ENCODE results near the gene ASAP2. TPM values are rescaled to one million over a fixed set of nuclear protein-coding genes. Genes with fewer than 3 reads are reported as not detected.

Gene ASAP2
- total RNA-seq, 1 experiment from 2014 or later = 25.2 TPM

- POLR2A ChIA-PET (ENCODE audit: unreplicated experiment) = no interaction called here
These were observed 68.2 kb downstream of the ASAP2 start for GRCh38 chr2:9274701-9275343.

GRCh38 chr2:9275399-9275798 lies 68.8 kb downstream of the ASAP2 start:
- TF ChIP-seq EZH2 (IDR thresholded peaks at IDR 0.05; ENCODE audit: low read length, unreplicated experiment) (no peak), CTCF (conservative IDR thresholded peaks at IDR 0.05; ENCODE audit: low read depth, low read length) (no peak), EZH2phosphoT487 (IDR thresholded peaks at IDR 0.05; ENCODE audit: borderline replicate concordance, low read length) (no peak)
- Histone ChIP-seq H3F3A (ENCODE audit: low read length, unreplicated experiment) (no peaks in the 10 kb centered on the region), H2AFZ (ENCODE audit: low read length) (no peak overlapping the region), H3K36me3 (ENCODE audit: low read depth, low read length) (peaks cover 3% of the 10 kb centered on the region; the same call in 1 of the 2 replicates), H3K4me2 (ENCODE audit: low read length) (no peak overlapping the region), H3K9ac (ENCODE audit: low read length) (no peak overlapping the region), H3K9me2 (replicated peaks; ENCODE audit: low read length) (no peaks in the 10 kb centered on the region), H3K9me3 (ENCODE audit: low read length) (0 out of 2 replicates have a peak, but pooled peaks cover 3% of the 10 kb centered on the region), H3K27ac (ENCODE audit: low read length) (peak overlapping the region; percentile 2; the same call in 1 of the 2 replicates), H4K20me1 (ENCODE audit: low read length) (no peaks in the 10 kb centered on the region), H3K27me3 (ENCODE audit: low read length) (no peaks in the 10 kb centered on the region), H3K4me1 (ENCODE audit: insufficient read depth, low read length) (peaks cover 26% of the 10 kb centered on the region), H3K4me3 (ENCODE audit: low read length) (no peak overlapping the region), H3K79me2 (ENCODE audit: low read length) (peaks cover 89% of the 10 kb centered on the region)
- DNase-seq (no peak), ATAC-seq (no peak)
- intact Hi-C loops (cut with micrococcal nuclease) = no loop called here
- POLR2A ChIA-PET (ENCODE audit: unreplicated experiment) = no interaction called here
- no TSS peak for BruUV-seq (replicated peaks)
- CTCF ChIA-PET = no interaction called here

More at GRCh38 chr2:9274701-9275343, 68.2 kb downstream of the ASAP2 start:
- Histone ChIP-seq H3K79me2 (ENCODE audit: low read length) (peaks cover 95% of the 10 kb centered on the region), H3K4me2 (ENCODE audit: low read length) (no peak overlapping the region), H3K27ac (ENCODE audit: low read length) (peak overlapping the region; percentile 60; the same call in 1 of the 2 replicates), H3F3A (ENCODE audit: low read length, unreplicated experiment) (no peaks in the 10 kb centered on the region), H3K27me3 (ENCODE audit: low read length) (no peaks in the 10 kb centered on the region), H3K9ac (ENCODE audit: low read length) (no peak overlapping the region), H3K9me3 (ENCODE audit: low read length) (0 out of 2 replicates have a peak, but pooled peaks cover 3% of the 10 kb centered on the region), H3K4me1 (ENCODE audit: insufficient read depth, low read length) (peaks cover 26% of the 10 kb centered on the region), H3K4me3 (ENCODE audit: low read length) (no peak overlapping the region), H4K20me1 (ENCODE audit: low read length) (no peaks in the 10 kb centered on the region), H3K9me2 (replicated peaks; ENCODE audit: low read length) (no peaks in the 10 kb centered on the region), H3K36me3 (ENCODE audit: low read depth, low read length) (peaks cover 3% of the 10 kb centered on the region; the same call in 1 of the 2 replicates), H2AFZ (ENCODE audit: low read length) (no peak overlapping the region)
- ATAC-seq = no peak
- BruUV-seq (replicated peaks) = no TSS peak
- intact Hi-C loops (cut with micrococcal nuclease) = no loop called here
- CTCF ChIA-PET = no interaction called here
- DNase-seq = peak; percentile 20
- TF ChIP-seq CTCF (conservative IDR thresholded peaks at IDR 0.05; ENCODE audit: low read depth, low read length) (no peak), EZH2 (IDR thresholded peaks at IDR 0.05; ENCODE audit: low read length, unreplicated experiment) (no peak), EZH2phosphoT487 (IDR thresholded peaks at IDR 0.05; ENCODE audit: borderline replicate concordance, low read length) (no peak)

GRCh38 chr2:9276074-9276473 lies 69.5 kb downstream of the ASAP2 start:
- Histone ChIP-seq H3K9me2 (replicated peaks; ENCODE audit: low read length) (no peaks in the 10 kb centered on the region), H3K4me1 (ENCODE audit: insufficient read depth, low read length) (peaks cover 26% of the 10 kb centered on the region), H3K4me3 (ENCODE audit: low read length) (no peak overlapping the region), H3F3A (ENCODE audit: low read length, unreplicated experiment) (no peaks in the 10 kb centered on the region), H3K9ac (ENCODE audit: low read length) (no peak overlapping the region), H3K27ac (ENCODE audit: low read length) (no peak overlapping the region), H3K9me3 (ENCODE audit: low read length) (0 out of 2 replicates have a peak, but pooled peaks cover 3% of the 10 kb centered on the region), H3K27me3 (ENCODE audit: low read length) (no peaks in the 10 kb centered on the region), H3K4me2 (ENCODE audit: low read length) (no peak overlapping the region), H4K20me1 (ENCODE audit: low read length) (no peaks in the 10 kb centered on the region), H3K36me3 (ENCODE audit: low read depth, low read length) (peaks cover 3% of the 10 kb centered on the region; the same call in 1 of the 2 replicates), H3K79me2 (ENCODE audit: low read length) (peaks cover 85% of the 10 kb centered on the region), H2AFZ (ENCODE audit: low read length) (no peak overlapping the region)
- no peak for ATAC-seq
- no TSS peak for BruUV-seq (replicated peaks)
- ChIA-PET POLR2A (ENCODE audit: unreplicated experiment) (no interaction called here), CTCF (no interaction called here)
- DNase-seq = no peak
- TF ChIP-seq EZH2phosphoT487 (IDR thresholded peaks at IDR 0.05; ENCODE audit: borderline replicate concordance, low read length) = no peak
- no peak for TF ChIP-seq EZH2 (IDR thresholded peaks at IDR 0.05; ENCODE audit: low read length, unreplicated experiment)
- TF ChIP-seq CTCF (conservative IDR thresholded peaks at IDR 0.05; ENCODE audit: low read depth, low read length) = no peak
- intact Hi-C loops (cut with micrococcal nuclease) = no loop called here
